Heart right ventricle (tissue), 16 donors: ENCODE measurements around the gene NSMCE1. TPM values are rescaled to one million over a fixed set of nuclear protein-coding genes. Genes with fewer than 3 reads are reported as not detected.
"Not testable (repeated sequence)": the region's sequence is repeated elsewhere in the genome, so short reads cannot be mapped to it uniquely, and the experiment has no call there.

Experiments used
- ATAC-seq, 8 donors: fragments of 200-7000 bp; cut with Tn5 transposase; one replicate each; pipeline ENCODE4 v1.9.1; 2020; ENCODE audit warnings: mild to moderate bottlenecking in 8 of 8, moderate library complexity in 8 of 8, moderate number of reproducible peaks in 1 of 8
- DNase-seq, 2 donors: peaks; one replicate each; pipeline ENCODE4 v3.0.0-alpha.2; 2020
- H3K27ac ChIP-seq, 10 donors: fragments of 200-600 bp; sonication (generic) in 2 of 10; one replicate each; pipeline versions ENCODE4 v1.5.0 to v1.8.0; 2020 to 2022; ENCODE audit warnings: mild to moderate bottlenecking in 3 of 10
- H3K27me3 ChIP-seq, 7 donors: fragments of 200-600 bp; one replicate each; pipeline ENCODE4 v1.8.0; 2021 to 2022; ENCODE audit warnings: mild to moderate bottlenecking in 2 of 7
- H3K36me3 ChIP-seq, 9 donors: fragments of 200-600 bp; sonication (generic) in 1 of 9; one replicate each; pipeline versions ENCODE4 v1.5.0 to v1.8.0; 2020 to 2022; ENCODE audit warnings: mild to moderate bottlenecking in 2 of 9
- H3K4me1 ChIP-seq, 9 donors: fragments of 200-600 bp; sonication (generic) in 1 of 9; one replicate each; pipeline versions ENCODE4 v1.5.0 to v1.8.0; 2020 to 2022; ENCODE audit warnings: mild to moderate bottlenecking in 4 of 9
- H3K4me3 ChIP-seq, 10 donors: fragments of 200-600 bp; sonication (generic) in 2 of 10; one replicate each; pipeline versions ENCODE4 v1.5.0 to v1.8.0; 2020 to 2022; ENCODE audit warnings: mild to moderate bottlenecking in 7 of 10, moderate library complexity in 2 of 10
- H3K9me3 ChIP-seq, 11 donors: fragments of 200-600 bp in 10 of 11; sonication (generic) in 2 of 11; one replicate each; pipeline versions ENCODE4 v1.5.0 to v1.8.0; 2013 to 2022; ENCODE audit warnings: mild to moderate bottlenecking in 2 of 11, control low read depth in 1 of 11, moderate library complexity in 1 of 11
- WGBS, 2 donors: extraction: QIAGEN DNeasy Blood & Tissue Kit; methylation state at CpG; one replicate each; pipeline ENCODE4 v1.1.7; 2013; ENCODE audit warnings: inconsistent platforms in 1 of 2; 5-methylcytosine and 5-hydroxymethylcytosine counted together
- intact Hi-C, 10 donors: fragments of 100-400 bp; cut with DNase I; formaldehyde crosslinking; loops; one replicate each; pipeline versions ENCODE4 v1.11.1 to v1.14.2; 2022
- polyA plus RNA-seq, 2 donors: library from polyadenylated mRNA; stranded (reverse); fragments of 200-250 nt; gene quantifications; one replicate each; pipeline ENCODE4 v1.2.3, GENCODE V29; 2013
- total RNA-seq, 10 donors: library from RNA; stranded (reverse); fragmentation: NEBNext Ultra II Directional in 3 of 10; extraction: Animal tissue kit (Norgen Biotek cat#: 25700) in 3 of 10; gene quantifications; one replicate each; pipeline versions ENCODE4 v1.2.1 to v1.2.4, GENCODE V29; 2021 to 2023
- TF ChIP-seq, protein P1 (sequence below), 9 donors: fragments of 200-600 bp; sonication (generic) in 2 of 9; IDR thresholded peaks; one replicate each; pipeline versions ENCODE4 v1.5.0 to v1.8.0; 2021 to 2022; ENCODE audit warnings: antibody characterized with exemption in 9 of 9, mild to moderate bottlenecking in 5 of 9, moderate library complexity in 1 of 9
- donor health status: Arrhythmogenic right ventricular cardiomyopathy.
- donor health status: ischemic (EF 13 %, LVEDD 7.1; RV severe dilation, severe dysfunction).
- donor health status: healthy with polysubstance abuse.
- donor health status: DM: no; HTN: yes; CAD: no.
- donor health status: DM: no; HTN: no; CAD: no.
- donor health status: ischemic (EF 25% LVEDD 6.9; RV normal size, moderate dysfunction).
- donor health status: ischemic (EF 25% LVEDD 5.7; RV mildly dilated, moderate dysfunction).
- donor health status: healthy.
- donor health status: DM: yes; HTN: yes; CAD: no.
- donor health status: Ischemic cardiomyopathy.
- donor health status: ischemic (EF 35%, LVEDD 5.7; RV mildly dilated, moderate dysfunction).
- donor health status: nonischemic (EF 11% LVEDD 7.7; RV severe dilation, severe dysfunction).
- donor health status: DM: yes; HTN: yes; CAD: no.
- donor health status: PGD.
- donor health status: ischemic (EF 29% LVEDD 5.4; RV normal size, mild dysfunction).
- donor health status: nonischemic (EF 23%, LVEDD 6.1; RV moderate dilation, normal function).

NSMCE1 gene
- total and polyA plus RNA-seq, 12 donors = 33.5 to 57.1 (median 38.1) TPM

- H3K9me3 ChIP-seq = no peaks in the 10 kb centered on the region
- peak overlapping the region; percentile 29 to 92 (median 68) for H3K4me3 ChIP-seq
- H3K27ac ChIP-seq = peak overlapping the region; percentile 84 to 99 (median 96)
- H3K27me3 ChIP-seq = no peaks in the 10 kb centered on the region
- peaks cover 0 to 1% (median 0%) of the 10 kb centered on the region in 9 donors for H3K36me3 ChIP-seq
- intact Hi-C loops = no loop called here
- TF ChIP-seq, protein P1, sequence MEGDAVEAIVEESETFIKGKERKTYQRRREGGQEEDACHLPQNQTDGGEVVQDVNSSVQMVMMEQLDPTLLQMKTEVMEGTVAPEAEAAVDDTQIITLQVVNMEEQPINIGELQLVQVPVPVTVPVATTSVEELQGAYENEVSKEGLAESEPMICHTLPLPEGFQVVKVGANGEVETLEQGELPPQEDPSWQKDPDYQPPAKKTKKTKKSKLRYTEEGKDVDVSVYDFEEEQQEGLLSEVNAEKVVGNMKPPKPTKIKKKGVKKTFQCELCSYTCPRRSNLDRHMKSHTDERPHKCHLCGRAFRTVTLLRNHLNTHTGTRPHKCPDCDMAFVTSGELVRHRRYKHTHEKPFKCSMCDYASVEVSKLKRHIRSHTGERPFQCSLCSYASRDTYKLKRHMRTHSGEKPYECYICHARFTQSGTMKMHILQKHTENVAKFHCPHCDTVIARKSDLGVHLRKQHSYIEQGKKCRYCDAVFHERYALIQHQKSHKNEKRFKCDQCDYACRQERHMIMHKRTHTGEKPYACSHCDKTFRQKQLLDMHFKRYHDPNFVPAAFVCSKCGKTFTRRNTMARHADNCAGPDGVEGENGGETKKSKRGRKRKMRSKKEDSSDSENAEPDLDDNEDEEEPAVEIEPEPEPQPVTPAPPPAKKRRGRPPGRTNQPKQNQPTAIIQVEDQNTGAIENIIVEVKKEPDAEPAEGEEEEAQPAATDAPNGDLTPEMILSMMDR (IDR thresholded peaks at IDR 0.05) = no peak
- ATAC-seq = no peak
- WGBS, 2 donors = 47 to 49% methylated on average over 14 of the region's 14 CpGs
- no peak for DNase-seq
- H3K4me1 ChIP-seq = peaks cover 0 to 31% (median 14%) of the 10 kb centered on the region in 9 donors
Observed at GRCh38 chr16:27204312-27204915, 64.2 kb downstream of the NSMCE1 start.

DNA sequence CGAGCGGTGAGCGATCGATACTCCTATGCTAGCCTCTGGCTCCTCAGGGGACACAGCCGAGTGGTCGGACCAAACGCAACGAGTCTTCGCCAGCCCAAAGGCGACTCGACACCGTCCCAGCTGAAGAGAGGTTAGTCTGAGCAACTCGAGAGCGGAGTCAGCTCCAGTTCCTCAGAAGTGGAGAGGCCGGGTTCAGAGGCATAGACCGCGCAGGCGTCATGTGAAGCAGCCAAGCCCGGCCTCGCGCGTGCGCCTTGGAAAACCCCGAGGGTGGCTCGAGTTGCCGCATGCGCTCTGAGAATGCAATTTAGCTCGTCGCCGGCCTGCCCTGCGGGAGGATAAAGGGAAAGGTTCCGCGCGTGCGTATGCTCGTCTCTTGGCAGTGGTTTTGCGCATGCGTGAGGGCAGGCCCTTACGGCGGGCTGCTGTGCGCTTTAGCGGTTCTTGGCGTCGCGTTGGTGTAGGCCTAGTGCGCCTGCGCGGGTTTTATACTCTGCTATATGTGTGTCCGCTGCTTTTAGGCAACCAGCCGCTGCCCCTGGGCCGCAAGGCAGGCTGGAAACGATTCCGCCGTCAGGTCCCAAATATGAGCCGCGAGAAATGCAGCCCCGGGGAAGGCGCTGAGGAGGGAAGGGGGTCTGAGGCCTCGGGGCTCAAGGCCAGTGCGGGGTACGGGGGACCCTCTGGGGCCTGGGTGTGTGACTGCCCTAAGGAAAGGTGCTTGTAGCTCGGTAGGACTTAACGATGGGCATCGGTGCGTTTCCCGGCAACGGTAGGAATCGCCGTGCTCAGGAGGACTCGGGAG lies 64.9 kb downstream of the NSMCE1 start, which contains the start of gene KDM8:
Gene KDM8, plus strand, starts transcription at position 20 of the 805 bp plus-strand sequence. CDS start 6,598 bp downstream, outside the sequence.
- Histone ChIP-seq H3K9me3 (no peaks in the 10 kb centered on the region), H3K36me3 (no peaks in the 10 kb centered on the region), H3K4me3 (peak within 1 kb of the TSS; percentile 36 to 92 (median 68)), H3K27ac (peak within 1 kb of the TSS; percentile 85 to 99 (median 96)), H3K4me1 (peaks cover 0 to 36% (median 14%) of the 10 kb centered on the region in 9 donors), H3K27me3 (no peaks in the 10 kb centered on the region)
- intact Hi-C loops = no loop called here
- 0% methylated on average over 70 of the region's 70 CpGs for WGBS, 2 donors
- peak; percentile 95 to 99 (median 96) for ATAC-seq
- TF ChIP-seq, protein P1 (IDR thresholded peaks at IDR 0.05) = no peak
- peak; percentile 99 to 100 for DNase-seq

DNA sequence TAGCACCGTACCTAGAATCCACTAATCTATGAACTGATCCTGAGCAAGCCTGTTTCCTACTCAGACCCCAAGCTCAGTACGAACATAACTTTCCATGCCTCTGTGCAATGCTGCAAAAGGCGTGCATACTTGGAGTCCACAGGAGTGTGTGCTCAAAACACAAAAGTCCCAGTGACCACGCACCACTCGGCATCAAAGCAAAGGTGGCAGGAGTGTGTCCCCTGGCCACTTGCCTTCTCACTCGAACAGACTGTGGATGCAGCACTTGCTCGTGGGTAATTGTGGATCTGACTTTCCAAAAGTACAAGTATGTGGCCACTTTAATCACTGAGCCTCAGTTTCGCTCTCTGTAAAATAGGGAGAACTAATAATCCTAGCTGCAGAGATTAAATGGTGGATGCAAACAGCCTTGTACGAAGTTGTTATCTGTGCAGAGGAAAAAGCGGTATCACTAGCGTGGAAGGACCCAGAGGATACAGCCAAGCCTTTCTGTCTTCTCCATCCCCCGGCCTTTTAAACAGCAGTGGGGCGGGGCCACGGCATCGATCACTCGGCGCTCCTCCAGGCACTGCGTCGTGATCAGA lies 65.6 kb downstream of the NSMCE1 start:
- H3K9me3 ChIP-seq = no peaks in the 10 kb centered on the region
- H3K4me3 ChIP-seq = peak overlapping the region; percentile 36 to 92 (median 68)
- intact Hi-C loops = no loop called here
- DNase-seq (peak; percentile 94 to 95), ATAC-seq (peak; percentile 86 to 94 (median 90))
- peaks cover 0 to 4% (median 0%) of the 10 kb centered on the region in 7 donors for H3K27me3 ChIP-seq
- 23 to 25% methylated on average over 19 of the region's 19 CpGs for WGBS, 2 donors
- TF ChIP-seq, protein P1 (IDR thresholded peaks at IDR 0.05) = no peak
- no peaks in the 10 kb centered on the region for H3K36me3 ChIP-seq
- H3K27ac ChIP-seq = peak overlapping the region; percentile 85 to 99 (median 96)
- peaks cover 0 to 36% (median 14%) of the 10 kb centered on the region in 9 donors for H3K4me1 ChIP-seq

DNA sequence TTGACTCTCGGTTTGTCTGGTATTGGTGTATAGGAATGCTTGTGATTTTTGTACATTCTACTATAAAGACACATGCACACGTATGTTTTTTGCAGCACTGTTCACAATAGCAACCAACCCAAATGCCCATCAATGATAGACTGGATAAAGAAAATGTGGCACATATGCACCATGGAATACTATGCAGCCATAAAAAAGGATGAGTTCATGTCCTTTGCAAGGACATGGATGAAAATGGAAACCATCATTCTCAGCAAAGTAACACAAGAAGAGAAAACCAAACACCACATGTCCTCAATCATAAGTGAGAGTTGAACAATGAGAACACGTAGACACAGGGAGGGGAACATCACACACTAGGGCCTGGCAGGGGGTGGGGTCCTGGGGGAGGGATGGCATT lies 67.7 kb downstream of the NSMCE1 start:
- H3K4me3 ChIP-seq, H3K9me3 ChIP-seq, intact Hi-C loops, ATAC-seq, DNase-seq, H3K36me3 ChIP-seq: not testable (repeated sequence)
- Histone ChIP-seq H3K27ac (peak overlapping the region in 1 of 10 donors; percentile 87), H3K27me3 (peaks cover 0 to 19% (median under 1%) of the 10 kb centered on the region in 7 donors), H3K4me1 (peaks cover 0 to 36% (median 14%) of the 10 kb centered on the region in 9 donors)
- WGBS, 2 donors = 90 to 93% methylated on average over 3 of the region's 3 CpGs
